ENCODE measurements around the gene RNASE4. TPM values are rescaled to one million over a fixed set of nuclear protein-coding genes. Genes with fewer than 3 reads are reported as not detected.

RNASE4 gene
- total RNA-seq, 1 experiment from 2014 or later, result 3.3 TPM

DNA sequence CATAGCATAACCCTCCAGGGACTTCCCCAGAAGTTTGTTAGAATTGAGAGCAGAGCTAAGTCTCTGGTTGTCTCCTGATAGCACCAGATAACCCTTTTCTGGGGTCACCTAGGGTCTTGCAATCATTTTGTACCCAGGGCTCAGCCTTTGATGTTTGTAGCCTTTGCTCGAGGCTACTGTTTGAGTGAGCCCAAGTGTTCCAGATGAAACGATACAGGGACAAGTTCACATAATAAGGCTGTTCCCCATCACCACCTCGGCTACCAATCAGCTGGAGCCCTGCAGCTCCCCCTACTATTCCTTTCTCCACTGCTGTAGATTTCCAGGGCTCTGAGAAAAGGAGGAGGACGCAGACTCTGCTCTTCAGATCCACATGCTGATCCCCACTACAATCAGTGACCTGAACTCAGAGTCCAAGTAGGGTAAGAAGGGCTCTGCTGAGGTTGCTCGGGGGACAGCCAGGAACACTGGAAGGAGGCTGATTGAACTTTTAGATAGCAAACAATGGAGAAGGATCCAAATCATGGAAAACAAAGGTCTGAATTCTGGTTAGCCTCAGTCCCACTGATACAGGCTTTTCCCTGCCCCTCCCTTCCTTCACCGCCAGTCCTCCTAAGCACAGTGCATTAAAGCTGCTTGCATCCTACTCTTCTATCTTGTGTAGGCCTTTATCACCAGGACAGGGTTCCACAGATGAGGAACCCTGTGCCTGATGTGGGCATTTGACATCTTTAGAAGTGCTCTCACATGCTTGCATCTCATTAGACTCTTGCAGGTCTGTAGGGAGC, 61.4 kb downstream of the RNASE4 start, which contains the start of gene EDDM3A:
Gene EDDM3A, plus strand, starts transcription at position 317 of the 788 bp plus-strand sequence. CDS start 1,694 bp downstream, outside the sequence.
- Histone ChIP-seq H3K27ac (ENCODE audit: low read length) (no peak within 1 kb of the TSS), H3K9me3 (ENCODE audit: control insufficient read depth, insufficient read depth, low read depth, low read length) (no peaks in the 10 kb centered on the region), H3K4me1 (ENCODE audit: control insufficient read depth, insufficient read depth, low read length) (no peaks in the 10 kb centered on the region), H3K27me3 (ENCODE audit: control insufficient read depth, insufficient read depth, low read length) (no peaks in the 10 kb centered on the region), H3K4me3 (ENCODE audit: low read depth in 2 of 2, low read length in 2 of 2) (no peak within 1 kb of the TSS), H3K36me3 (ENCODE audit: control insufficient read depth, insufficient read depth, low read length) (no peaks in the 10 kb centered on the region)
- in situ Hi-C loops (cut with HindIII; ENCODE audit: low pct_unique_long_range_greater_than_20kb, low sequenced_read_pairs) (no loop called here), intact Hi-C loops (cut with micrococcal nuclease; ENCODE audit: unreplicated experiment) (no loop called here)
- TF ChIP-seq TCF7L2 (IDR thresholded peaks at IDR 0.05; ENCODE audit: low read depth, low read length), result no peak
- TF ChIP-seq POLR2AphosphoS5 (IDR thresholded peaks at IDR 0.05; ENCODE audit: low read depth, low read length), result no peak
- no peak for TF ChIP-seq SIN3A (IDR thresholded peaks at IDR 0.05; ENCODE audit: borderline replicate concordance, insufficient read depth, low read depth, low read length)
- TF ChIP-seq, protein P1, sequence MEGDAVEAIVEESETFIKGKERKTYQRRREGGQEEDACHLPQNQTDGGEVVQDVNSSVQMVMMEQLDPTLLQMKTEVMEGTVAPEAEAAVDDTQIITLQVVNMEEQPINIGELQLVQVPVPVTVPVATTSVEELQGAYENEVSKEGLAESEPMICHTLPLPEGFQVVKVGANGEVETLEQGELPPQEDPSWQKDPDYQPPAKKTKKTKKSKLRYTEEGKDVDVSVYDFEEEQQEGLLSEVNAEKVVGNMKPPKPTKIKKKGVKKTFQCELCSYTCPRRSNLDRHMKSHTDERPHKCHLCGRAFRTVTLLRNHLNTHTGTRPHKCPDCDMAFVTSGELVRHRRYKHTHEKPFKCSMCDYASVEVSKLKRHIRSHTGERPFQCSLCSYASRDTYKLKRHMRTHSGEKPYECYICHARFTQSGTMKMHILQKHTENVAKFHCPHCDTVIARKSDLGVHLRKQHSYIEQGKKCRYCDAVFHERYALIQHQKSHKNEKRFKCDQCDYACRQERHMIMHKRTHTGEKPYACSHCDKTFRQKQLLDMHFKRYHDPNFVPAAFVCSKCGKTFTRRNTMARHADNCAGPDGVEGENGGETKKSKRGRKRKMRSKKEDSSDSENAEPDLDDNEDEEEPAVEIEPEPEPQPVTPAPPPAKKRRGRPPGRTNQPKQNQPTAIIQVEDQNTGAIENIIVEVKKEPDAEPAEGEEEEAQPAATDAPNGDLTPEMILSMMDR (IDR thresholded peaks at IDR 0.05), result no peak
- TF ChIP-seq, protein P2, sequence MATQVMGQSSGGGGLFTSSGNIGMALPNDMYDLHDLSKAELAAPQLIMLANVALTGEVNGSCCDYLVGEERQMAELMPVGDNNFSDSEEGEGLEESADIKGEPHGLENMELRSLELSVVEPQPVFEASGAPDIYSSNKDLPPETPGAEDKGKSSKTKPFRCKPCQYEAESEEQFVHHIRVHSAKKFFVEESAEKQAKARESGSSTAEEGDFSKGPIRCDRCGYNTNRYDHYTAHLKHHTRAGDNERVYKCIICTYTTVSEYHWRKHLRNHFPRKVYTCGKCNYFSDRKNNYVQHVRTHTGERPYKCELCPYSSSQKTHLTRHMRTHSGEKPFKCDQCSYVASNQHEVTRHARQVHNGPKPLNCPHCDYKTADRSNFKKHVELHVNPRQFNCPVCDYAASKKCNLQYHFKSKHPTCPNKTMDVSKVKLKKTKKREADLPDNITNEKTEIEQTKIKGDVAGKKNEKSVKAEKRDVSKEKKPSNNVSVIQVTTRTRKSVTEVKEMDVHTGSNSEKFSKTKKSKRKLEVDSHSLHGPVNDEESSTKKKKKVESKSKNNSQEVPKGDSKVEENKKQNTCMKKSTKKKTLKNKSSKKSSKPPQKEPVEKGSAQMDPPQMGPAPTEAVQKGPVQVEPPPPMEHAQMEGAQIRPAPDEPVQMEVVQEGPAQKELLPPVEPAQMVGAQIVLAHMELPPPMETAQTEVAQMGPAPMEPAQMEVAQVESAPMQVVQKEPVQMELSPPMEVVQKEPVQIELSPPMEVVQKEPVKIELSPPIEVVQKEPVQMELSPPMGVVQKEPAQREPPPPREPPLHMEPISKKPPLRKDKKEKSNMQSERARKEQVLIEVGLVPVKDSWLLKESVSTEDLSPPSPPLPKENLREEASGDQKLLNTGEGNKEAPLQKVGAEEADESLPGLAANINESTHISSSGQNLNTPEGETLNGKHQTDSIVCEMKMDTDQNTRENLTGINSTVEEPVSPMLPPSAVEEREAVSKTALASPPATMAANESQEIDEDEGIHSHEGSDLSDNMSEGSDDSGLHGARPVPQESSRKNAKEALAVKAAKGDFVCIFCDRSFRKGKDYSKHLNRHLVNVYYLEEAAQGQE (IDR thresholded peaks at IDR 0.05; ENCODE audit: insufficient read depth in 1 of 2, low read depth in 2 of 2, low read length in 1 of 2), result no peak
- BruUV-seq (replicated peaks), result no TSS peak
- ATAC-seq, result no peak
- no peak for DNase-seq (ENCODE audit: low read depth, low spot score)
- POLR2A ChIA-PET, result interaction anchor here (0.6 kb wide), 1 partner anchor 7 kb away, joined by 6 read pairs; no protein-coding TSS in a partner anchor
- CTCF ChIA-PET, result no interaction called here

DNA sequence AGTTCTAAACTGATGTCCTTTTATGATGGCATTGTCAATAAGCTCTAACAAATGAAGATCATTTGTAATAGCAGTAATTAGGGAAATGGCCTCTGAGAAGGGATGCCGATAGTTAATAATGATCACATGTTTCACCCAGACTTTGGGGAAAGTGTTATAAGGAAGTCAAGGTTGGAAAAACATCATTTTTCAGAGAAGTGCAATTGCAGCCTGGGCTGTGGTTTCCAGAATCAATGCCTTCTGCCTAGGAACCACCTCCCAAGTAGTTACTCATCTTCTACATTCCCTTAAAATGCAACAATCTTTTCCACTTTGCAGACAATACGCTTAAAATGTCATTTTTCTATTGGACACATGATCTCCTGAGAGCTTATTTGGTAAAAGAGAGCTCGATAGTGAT, 62.2 kb downstream of the RNASE4 start:
- in situ Hi-C loops (cut with HindIII; ENCODE audit: low pct_unique_long_range_greater_than_20kb, low sequenced_read_pairs), result no loop called here

More for the DNA sequence above, 62.2 kb downstream of the RNASE4 start:
- ChIA-PET POLR2A (no interaction called here), CTCF (no interaction called here)
- BruUV-seq (replicated peaks), result no TSS peak
- no peak overlapping the region for H3K4me3 ChIP-seq (ENCODE audit: low read depth in 2 of 2, low read length in 2 of 2)
- no peaks in the 10 kb centered on the region for H3K9me3 ChIP-seq (ENCODE audit: control insufficient read depth, insufficient read depth, low read depth, low read length)
- no peak overlapping the region for H3K27ac ChIP-seq (ENCODE audit: low read length)
- ATAC-seq, result no peak
- no peaks in the 10 kb centered on the region for H3K27me3 ChIP-seq (ENCODE audit: control insufficient read depth, insufficient read depth, low read length)
- H3K4me1 ChIP-seq (ENCODE audit: control insufficient read depth, insufficient read depth, low read length), result no peaks in the 10 kb centered on the region
- TF ChIP-seq POLR2AphosphoS5 (IDR thresholded peaks at IDR 0.05; ENCODE audit: low read depth, low read length) (no peak), SIN3A (IDR thresholded peaks at IDR 0.05; ENCODE audit: borderline replicate concordance, insufficient read depth, low read depth, low read length) (no peak), TCF7L2 (IDR thresholded peaks at IDR 0.05; ENCODE audit: low read depth, low read length) (no peak)
- TF ChIP-seq, protein P2 (IDR thresholded peaks at IDR 0.05; ENCODE audit: insufficient read depth in 1 of 2, low read depth in 2 of 2, low read length in 1 of 2), result no peak
- TF ChIP-seq, protein P1 (IDR thresholded peaks at IDR 0.05), result no peak
- intact Hi-C loops (cut with micrococcal nuclease; ENCODE audit: unreplicated experiment), result no loop called here
- no peak for DNase-seq (ENCODE audit: low read depth, low spot score)
- no peaks in the 10 kb centered on the region for H3K36me3 ChIP-seq (ENCODE audit: control insufficient read depth, insufficient read depth, low read length)

Data from Panc1 (cell line).